Transverse colon (tissue), 4 donors: ENCODE results near the gene OAT. TPM values are rescaled to one million over a fixed set of nuclear protein-coding genes. Genes with fewer than 3 reads are reported as not detected.

ENCODE experiments used
- DNase-seq: peaks from one replicate; pipeline ENCODE4 v3.0.0-alpha.2; 2019
- H3K27ac ChIP-seq, 4 donors: fragments of 200-600 bp; sonication (generic); 2 replicates each; pipeline ENCODE4 v1.5.1; 2016 to 2018; ENCODE audit warnings: inconsistent platforms in 4 of 4
- H3K27me3 ChIP-seq: fragments of 200-600 bp; sonication (generic); 2 replicates; pipeline ENCODE4 v1.5.1; 2017; ENCODE audit warnings: inconsistent platforms
- H3K36me3 ChIP-seq, 4 donors: fragments of 200-600 bp; sonication (generic); 2 replicates each; pipeline ENCODE4 v1.5.1; 2017 to 2019; ENCODE audit warnings: inconsistent platforms in 4 of 4
- H3K4me1 ChIP-seq, 4 donors: fragments of 200-600 bp; sonication (generic); 2 replicates each; pipeline ENCODE4 v1.5.1; 2017 to 2020; ENCODE audit warnings: inconsistent platforms in 4 of 4
- H3K4me3 ChIP-seq, 4 donors: fragments of 200-600 bp; sonication (generic); 1 replicate in 1 of 4; 2 replicates in 3 of 4; pipeline versions ENCODE4 v1.5.1 to v1.6.1; 2017 to 2019; ENCODE audit warnings: inconsistent platforms in 4 of 4
- H3K9me3 ChIP-seq, 2 donors: fragments of 200-600 bp; sonication (generic); 2 replicates each; pipeline ENCODE4 v1.5.1; 2017 to 2019; ENCODE audit warnings: inconsistent platforms in 2 of 2
- EP300 ChIP-seq: sonication (generic); formaldehyde crosslinking; IDR thresholded peaks from one replicate; pipeline ENCODE4 v1.6.1; 2017; ENCODE audit warnings: antibody characterized with exemption, low read depth
- POLR2A ChIP-seq: fragments of 450-650 bp; IDR thresholded peaks from one replicate; pipeline ENCODE4 v1.6.1; 2016; ENCODE audit warnings: antibody characterized with exemption, mild to moderate bottlenecking, moderate library complexity
- POLR2AphosphoS5 ChIP-seq, 3 donors: sonication (generic); formaldehyde crosslinking; IDR thresholded peaks; one replicate each; pipeline ENCODE4 v1.6.1; 2016; ENCODE audit warnings: antibody characterized with exemption in 3 of 3
- WGBS, 2 donors: methylation state at CpG; one replicate each; pipeline ENCODE4 v1.1.5; 2018; ENCODE audit warnings: low coverage in 1 of 2; 5-methylcytosine and 5-hydroxymethylcytosine counted together
- in situ Hi-C, 4 donors: fragments of 200-750 bp; cut with MboI; loops; one replicate each; pipeline versions ENCODE4 v1.15.0 to v1.15.1; 2017; ENCODE audit warnings: low sequenced_read_pairs in 3 of 4, low pct_ligation_motif_present in 1 of 4, low pct_unique_long_range_greater_than_20kb in 1 of 4
- intact Hi-C: fragments of 100-400 bp; cut with DNase I; formaldehyde crosslinking; loops from one replicate; pipeline ENCODE4 v1.15.1; 2023; ENCODE audit warnings: low total_unique reads
- total RNA-seq, 4 donors: library from RNA; depleted of rRNA; stranded (reverse); fragments of >200 nt; gene quantifications; one replicate each; pipeline ENCODE4 v1.1.0, GENCODE V29; 2016
- TF ChIP-seq, protein P1 (sequence below), 5 experiments: fragments of 200-600 bp in 3 of 5; fragments of 450-650 bp in 2 of 5; sonication (generic) in 3 of 5; IDR thresholded peaks; 1 replicate in 2 of 5; 2 replicates in 3 of 5; pipeline ENCODE4 v1.5.1; 2016 to 2017; ENCODE audit warnings: antibody characterized with exemption in 5 of 5, inconsistent platforms in 3 of 5, mild to moderate bottlenecking in 2 of 5, moderate library complexity in 1 of 5

Gene OAT
- total RNA-seq, 4 donors from 2014 or later = 22.1 to 89.3 (median 60.9) TPM

DNA sequence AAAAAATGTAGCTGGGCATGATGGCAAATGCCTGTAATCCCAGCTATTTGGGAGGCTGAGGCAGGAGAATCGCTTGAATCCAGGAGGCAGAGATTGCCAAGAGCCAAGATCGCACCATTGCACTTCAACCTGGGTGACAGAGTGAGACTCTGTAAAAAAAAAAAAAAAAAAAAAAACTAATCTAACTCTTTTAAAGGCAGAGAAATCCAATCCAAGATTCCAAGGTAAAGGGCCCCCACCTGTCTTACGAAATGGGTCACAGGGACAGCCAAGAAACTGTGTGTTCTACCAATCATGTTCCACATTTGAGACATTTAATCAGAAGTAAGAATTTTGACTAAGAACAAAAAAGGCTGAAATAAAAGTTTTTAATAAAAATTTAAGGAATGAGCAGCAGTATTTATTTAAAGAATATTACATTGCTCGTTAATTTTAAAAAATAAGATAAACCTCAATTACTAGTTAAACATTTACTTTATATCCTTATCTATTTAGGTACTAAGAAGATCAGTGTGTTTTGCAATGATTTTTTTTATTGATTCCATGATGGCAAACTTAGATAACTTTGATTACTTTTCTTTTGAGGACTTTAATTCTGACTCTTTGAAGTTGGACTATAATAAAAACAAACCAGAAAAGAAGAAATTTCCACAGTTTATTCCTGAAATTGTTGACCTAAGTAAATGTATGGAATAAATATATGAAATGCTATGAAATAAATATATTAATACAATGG, 6.7 kb upstream of the OAT start:
- TF ChIP-seq, protein P1, sequence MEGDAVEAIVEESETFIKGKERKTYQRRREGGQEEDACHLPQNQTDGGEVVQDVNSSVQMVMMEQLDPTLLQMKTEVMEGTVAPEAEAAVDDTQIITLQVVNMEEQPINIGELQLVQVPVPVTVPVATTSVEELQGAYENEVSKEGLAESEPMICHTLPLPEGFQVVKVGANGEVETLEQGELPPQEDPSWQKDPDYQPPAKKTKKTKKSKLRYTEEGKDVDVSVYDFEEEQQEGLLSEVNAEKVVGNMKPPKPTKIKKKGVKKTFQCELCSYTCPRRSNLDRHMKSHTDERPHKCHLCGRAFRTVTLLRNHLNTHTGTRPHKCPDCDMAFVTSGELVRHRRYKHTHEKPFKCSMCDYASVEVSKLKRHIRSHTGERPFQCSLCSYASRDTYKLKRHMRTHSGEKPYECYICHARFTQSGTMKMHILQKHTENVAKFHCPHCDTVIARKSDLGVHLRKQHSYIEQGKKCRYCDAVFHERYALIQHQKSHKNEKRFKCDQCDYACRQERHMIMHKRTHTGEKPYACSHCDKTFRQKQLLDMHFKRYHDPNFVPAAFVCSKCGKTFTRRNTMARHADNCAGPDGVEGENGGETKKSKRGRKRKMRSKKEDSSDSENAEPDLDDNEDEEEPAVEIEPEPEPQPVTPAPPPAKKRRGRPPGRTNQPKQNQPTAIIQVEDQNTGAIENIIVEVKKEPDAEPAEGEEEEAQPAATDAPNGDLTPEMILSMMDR (IDR thresholded peaks at IDR 0.05) = no peak
- TF ChIP-seq EP300 (no peak), POLR2AphosphoS5 (IDR thresholded peaks at IDR 0.05) (no peak), POLR2A (no peak)
- H3K36me3 ChIP-seq = no peaks in the 10 kb centered on the region
- intact Hi-C loops (no loop called here), in situ Hi-C loops (no loop called here)
- H3K4me3 ChIP-seq = no peak overlapping the region
- H3K27me3 ChIP-seq = peaks cover 25% of the 10 kb centered on the region
- WGBS, 2 donors = 54 to 59% methylated on average over 4 of the region's 4 CpGs
- DNase-seq = no peak
- no peaks in the 10 kb centered on the region for H3K9me3 ChIP-seq
- no peak overlapping the region for H3K27ac ChIP-seq
- H3K4me1 ChIP-seq = peaks cover 0 to 9% (median 4%) of the 10 kb centered on the region in 4 donors

GRCh38 chr10:124423813-124424212, 5.1 kb upstream of the OAT start:
- Histone ChIP-seq H3K36me3 (no peaks in the 10 kb centered on the region), H3K27me3 (peaks cover 19% of the 10 kb centered on the region), H3K4me3 (no peak overlapping the region), H3K9me3 (no peaks in the 10 kb centered on the region), H3K27ac (no peak overlapping the region), H3K4me1 (peaks cover 0 to 15% (median 5%) of the 10 kb centered on the region in 4 donors)
- 80 to 91% methylated on average over 3 to 5 of the region's 5 CpGs for WGBS, 2 donors
- TF ChIP-seq EP300 (no peak), POLR2AphosphoS5 (IDR thresholded peaks at IDR 0.05) (no peak), POLR2A (no peak)
- TF ChIP-seq, protein P1 (IDR thresholded peaks at IDR 0.05) = no peak
- intact Hi-C loops (no loop called here), in situ Hi-C loops (no loop called here)
- no peak for DNase-seq

- H3K36me3 ChIP-seq = no peaks in the 10 kb centered on the region
- in situ Hi-C loops = no loop called here
- no peaks in the 10 kb centered on the region for H3K9me3 ChIP-seq
- intact Hi-C loops = no loop called here
- TF ChIP-seq, protein P1 (IDR thresholded peaks at IDR 0.05) = no peak
- TF ChIP-seq POLR2AphosphoS5 (IDR thresholded peaks at IDR 0.05) = no peak
- no peak for TF ChIP-seq EP300
- no peak overlapping the region for H3K27ac ChIP-seq
- WGBS, 2 donors = 71 to 79% methylated on average over 5 to 12 of the region's 12 CpGs
- peaks cover 0 to 19% (median 7%) of the 10 kb centered on the region in 4 donors for H3K4me1 ChIP-seq
- H3K4me3 ChIP-seq = no peak overlapping the region
- H3K27me3 ChIP-seq = peaks cover 16% of the 10 kb centered on the region
- DNase-seq = no peak
These were observed 4.0 kb upstream of the OAT start for GRCh38 chr10:124422742-124423141.

DNA sequence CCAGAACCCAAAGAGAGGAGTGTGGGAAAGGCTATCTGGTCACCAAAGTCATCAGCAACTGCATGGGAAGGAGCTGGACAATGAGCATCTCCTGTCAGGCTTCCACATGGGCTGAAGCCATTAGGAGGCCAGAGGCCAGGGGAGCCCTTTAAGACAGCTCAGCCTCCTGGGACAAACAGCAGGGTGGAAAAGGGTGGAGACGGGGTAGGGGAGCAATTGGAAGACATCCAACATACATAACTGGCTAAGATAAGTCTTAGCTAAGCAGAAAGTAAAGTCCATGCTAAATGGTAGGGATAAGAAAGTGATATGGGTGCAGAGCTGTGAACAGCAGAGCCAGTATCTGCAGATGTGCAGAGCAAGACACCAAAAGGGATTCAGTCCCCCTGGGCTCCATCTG, 1.5 kb upstream of the OAT start:
- Histone ChIP-seq H3K27me3 (peaks cover 8% of the 10 kb centered on the region), H3K4me1 (peaks cover 0 to 37% (median 25%) of the 10 kb centered on the region in 4 donors), H3K4me3 (no peak overlapping the region), H3K27ac (peak overlapping the region in 1 of 4 donors; percentile 43), H3K9me3 (no peaks in the 10 kb centered on the region), H3K36me3 (no peaks in the 10 kb centered on the region)
- intact Hi-C loops = no loop called here
- 30 to 32% methylated on average over 1 of the region's 1 CpG for WGBS, 2 donors
- DNase-seq = no peak
- in situ Hi-C loops = no loop called here
- TF ChIP-seq EP300 (no peak), POLR2AphosphoS5 (IDR thresholded peaks at IDR 0.05) (no peak), POLR2A (no peak)
- TF ChIP-seq, protein P1 (IDR thresholded peaks at IDR 0.05) = no peak
